SU-DHL-6 (cell line): Measurements from ENCODE around the gene ABCD3.

Experiments used
- EZH2phosphoT487 ChIP-seq: fragments of 200-600 bp; sonication (generic), shearing (Covaris generic); conservative IDR thresholded peaks from 2 replicates; pipeline ENCODE4 v1.6.1; 2018; ENCODE audit warnings: mild to moderate bottlenecking, antibody characterized with exemption, low read length, moderate library complexity, mixed read lengths
- TF ChIP-seq, protein P1 (sequence below): fragments of 200-600 bp; sonication (generic); IDR thresholded peaks from one replicate; pipeline ENCODE4 v1.5.1; 2017; ENCODE audit warnings: antibody characterized with exemption, mild to moderate bottlenecking, low read length, moderate library complexity; ENCODE audit not compliant: insufficient read depth, poor library complexity, severe bottlenecking

DNA sequence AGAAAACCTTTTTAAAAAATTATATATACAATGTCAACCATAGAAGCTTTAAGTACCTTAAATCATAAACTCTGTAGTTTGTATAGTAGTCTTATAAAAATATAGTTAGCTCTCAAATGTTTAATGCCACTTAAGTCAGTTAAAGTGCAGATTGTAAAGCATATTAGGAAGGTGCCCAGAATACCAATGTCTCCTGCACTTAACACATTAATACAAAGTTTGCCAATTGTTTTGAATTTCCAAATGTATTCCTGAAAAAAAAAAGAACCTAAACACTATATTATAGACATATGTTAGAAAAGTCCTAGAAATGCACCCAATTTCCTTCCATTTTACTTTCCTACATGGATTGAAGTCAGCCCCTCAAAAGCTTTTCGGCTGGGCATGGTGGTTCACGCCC, 111.2 kb downstream of the ABCD3 start:
- TF ChIP-seq, protein P1, sequence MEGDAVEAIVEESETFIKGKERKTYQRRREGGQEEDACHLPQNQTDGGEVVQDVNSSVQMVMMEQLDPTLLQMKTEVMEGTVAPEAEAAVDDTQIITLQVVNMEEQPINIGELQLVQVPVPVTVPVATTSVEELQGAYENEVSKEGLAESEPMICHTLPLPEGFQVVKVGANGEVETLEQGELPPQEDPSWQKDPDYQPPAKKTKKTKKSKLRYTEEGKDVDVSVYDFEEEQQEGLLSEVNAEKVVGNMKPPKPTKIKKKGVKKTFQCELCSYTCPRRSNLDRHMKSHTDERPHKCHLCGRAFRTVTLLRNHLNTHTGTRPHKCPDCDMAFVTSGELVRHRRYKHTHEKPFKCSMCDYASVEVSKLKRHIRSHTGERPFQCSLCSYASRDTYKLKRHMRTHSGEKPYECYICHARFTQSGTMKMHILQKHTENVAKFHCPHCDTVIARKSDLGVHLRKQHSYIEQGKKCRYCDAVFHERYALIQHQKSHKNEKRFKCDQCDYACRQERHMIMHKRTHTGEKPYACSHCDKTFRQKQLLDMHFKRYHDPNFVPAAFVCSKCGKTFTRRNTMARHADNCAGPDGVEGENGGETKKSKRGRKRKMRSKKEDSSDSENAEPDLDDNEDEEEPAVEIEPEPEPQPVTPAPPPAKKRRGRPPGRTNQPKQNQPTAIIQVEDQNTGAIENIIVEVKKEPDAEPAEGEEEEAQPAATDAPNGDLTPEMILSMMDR, result no peak
- no peak for TF ChIP-seq EZH2phosphoT487
